ENCODE data around the gene NR5A2.

NR5A2 gene

GRCh38 chr1:200035956-200036618 lies 8.6 kb downstream of the NR5A2 start:
- DNase-seq (ENCODE audit: low read depth) = no peak

DNA sequence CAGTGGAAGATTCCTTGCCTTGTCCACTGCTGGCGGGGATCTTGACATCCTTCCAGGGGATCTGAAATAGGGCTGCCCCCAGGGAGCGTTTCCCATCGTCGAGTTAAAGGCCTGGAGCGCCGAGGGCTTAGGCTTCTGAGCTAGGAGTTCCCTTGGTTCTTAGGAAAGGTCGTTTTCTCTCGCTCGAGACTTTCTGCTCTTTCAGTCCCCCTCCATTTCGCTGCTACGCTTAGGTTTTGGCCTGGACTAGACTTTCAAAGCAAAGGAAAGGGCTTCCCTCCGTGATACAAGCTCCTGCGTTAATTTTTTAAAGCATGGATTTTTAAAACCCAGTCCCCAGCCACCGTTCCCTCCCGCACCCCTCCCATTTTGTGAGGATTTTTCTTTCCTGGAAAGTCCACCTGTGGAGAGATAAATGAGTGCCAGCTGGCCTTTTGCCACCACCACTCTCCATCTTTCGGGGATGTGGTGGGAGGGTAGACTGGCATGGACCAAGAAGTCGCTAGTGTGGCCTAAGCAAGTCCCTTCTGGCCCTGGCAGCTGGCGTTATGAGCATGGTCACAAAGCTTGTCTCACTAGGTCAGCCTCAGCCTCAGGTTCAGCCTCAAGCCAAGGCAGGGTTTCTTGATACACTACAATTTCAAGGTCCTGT lies 9.2 kb downstream of the NR5A2 start:
- no peak for DNase-seq (ENCODE audit: low read depth)

- no peak for DNase-seq (ENCODE audit: low read depth)
These were observed 10.0 kb downstream of the NR5A2 start for GRCh38 chr1:200037501-200037900.

- DNase-seq (ENCODE audit: low read depth) = no peak
These were observed 10.4 kb downstream of the NR5A2 start for GRCh38 chr1:200037904-200038303.

- no peak for DNase-seq (ENCODE audit: low read depth)
These were observed 10.9 kb downstream of the NR5A2 start for GRCh38 chr1:200038325-200038980.

DNA sequence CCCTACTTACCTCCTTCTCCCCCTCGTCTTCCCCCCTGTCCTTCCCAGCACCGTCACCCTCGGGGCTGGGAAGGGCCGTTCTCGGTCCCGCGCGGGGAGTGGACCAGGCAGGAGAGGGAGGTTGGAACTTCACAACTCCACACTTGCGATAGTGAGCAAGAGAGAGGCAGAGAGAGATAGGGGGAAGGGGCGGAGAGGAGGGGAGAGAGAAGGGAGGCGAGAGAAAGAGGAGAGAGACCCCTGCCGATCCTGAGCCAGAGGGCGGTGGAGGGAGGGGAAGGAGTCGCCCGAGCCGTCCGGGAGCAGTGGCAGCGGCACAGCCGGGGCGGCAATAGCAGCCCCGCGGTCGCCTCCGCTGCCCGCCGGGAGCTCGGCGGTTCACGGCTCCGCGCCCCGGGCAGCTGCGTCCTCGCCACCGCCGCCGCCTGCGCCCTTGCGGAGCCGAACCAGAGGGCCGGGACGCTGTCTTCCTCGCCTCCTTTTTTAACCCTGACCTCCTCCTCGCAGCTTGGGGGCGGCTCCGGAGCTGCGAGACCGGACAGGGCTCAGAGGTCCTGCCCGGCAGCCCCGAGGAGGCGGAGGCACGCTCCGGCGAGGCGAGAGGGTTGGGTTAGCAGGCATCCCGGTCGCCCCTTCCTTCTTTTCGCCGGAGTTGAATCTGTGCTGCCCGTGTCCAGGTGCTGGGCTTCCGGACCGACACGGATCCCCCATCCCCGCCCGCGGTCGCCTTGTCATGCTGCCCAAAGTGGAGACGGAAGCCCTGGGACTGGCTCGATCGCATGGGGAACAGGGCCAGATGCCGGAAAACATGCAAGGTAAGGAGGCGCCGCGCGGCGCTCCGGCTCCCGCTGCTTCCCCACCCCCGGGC lies 11.7 kb downstream of the NR5A2 start:
- peak; percentile 20 for DNase-seq (ENCODE audit: low read depth)

DNA sequence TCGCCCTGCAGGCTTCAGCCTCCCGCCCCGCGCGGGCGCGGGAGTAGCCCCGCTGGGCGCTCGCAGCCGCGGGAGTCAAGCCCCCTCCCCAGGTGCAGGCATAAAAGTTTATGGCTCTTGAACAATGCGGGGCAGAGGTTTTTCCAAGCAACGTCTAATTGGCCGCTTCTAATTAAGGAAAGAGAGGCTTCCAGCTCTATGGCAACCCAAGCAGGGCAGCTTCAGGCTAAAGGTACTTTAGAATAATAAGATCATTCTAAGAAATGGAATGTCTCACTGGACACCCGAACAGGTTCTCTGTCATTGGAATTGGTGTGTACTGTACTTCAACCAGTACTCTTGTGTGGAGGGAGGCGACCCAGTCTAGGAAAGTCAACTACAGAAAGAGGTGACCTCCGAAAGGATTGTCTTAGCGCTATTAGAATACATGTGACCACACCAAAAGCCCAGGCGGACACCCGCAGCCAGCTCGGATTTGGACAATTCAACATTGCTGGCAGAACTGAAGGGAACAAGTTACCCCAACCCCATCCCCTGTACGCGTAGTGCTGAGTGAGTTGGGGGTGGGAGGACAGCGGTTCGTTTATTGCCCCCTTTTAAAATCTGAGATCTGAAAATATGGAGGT lies 12.5 kb downstream of the NR5A2 start:
- no peak for DNase-seq (ENCODE audit: low read depth)

DNA sequence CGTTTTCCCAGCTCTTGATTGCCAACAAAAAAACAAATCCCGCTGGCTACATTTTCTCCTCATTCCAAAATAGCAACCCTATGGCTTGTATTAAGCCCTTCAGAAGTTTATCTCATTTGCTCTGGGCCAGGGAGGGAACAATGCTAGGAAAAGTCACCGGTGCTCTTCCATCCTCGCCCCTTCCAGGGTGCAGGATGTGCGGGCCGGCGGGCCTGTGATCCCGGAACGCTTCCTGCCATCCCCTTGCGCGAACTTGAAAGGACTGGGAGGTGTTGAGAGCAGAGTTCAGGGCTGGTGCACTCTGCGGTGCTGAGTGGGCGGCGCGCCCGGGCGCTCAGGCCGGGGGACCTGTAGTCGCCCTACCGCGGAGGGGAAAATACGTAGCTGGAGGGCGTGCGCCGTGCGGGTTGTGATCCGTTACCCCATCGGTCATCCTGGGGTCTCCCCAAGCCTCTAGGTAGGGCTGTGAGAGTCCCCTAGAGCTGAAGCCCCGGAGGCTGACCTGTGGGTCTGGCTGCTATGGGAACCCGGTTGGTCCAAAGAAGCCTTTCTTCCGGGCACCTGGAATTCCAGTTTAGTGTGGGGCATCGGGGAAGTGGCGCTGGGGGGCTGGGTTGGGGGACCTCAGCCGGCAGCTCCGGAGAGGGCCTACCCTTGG lies 13.1 kb downstream of the NR5A2 start:
- no peak for DNase-seq (ENCODE audit: low read depth)

- no peak for DNase-seq (ENCODE audit: low read depth)
These were observed 14.0 kb downstream of the NR5A2 start for GRCh38 chr1:200041337-200042118.

- no peak for DNase-seq (ENCODE audit: low read depth)
These were observed 14.6 kb downstream of the NR5A2 start for GRCh38 chr1:200042119-200042551.

- DNase-seq (ENCODE audit: low read depth) = no peak
These were observed 15.2 kb downstream of the NR5A2 start for GRCh38 chr1:200042552-200043335.

- no peak for DNase-seq (ENCODE audit: low read depth)
These were observed 15.8 kb downstream of the NR5A2 start for GRCh38 chr1:200043336-200043668.

GRCh38 chr1:200046115-200046514 lies 18.6 kb downstream of the NR5A2 start:
- DNase-seq (ENCODE audit: low read depth) = no peak

DNA sequence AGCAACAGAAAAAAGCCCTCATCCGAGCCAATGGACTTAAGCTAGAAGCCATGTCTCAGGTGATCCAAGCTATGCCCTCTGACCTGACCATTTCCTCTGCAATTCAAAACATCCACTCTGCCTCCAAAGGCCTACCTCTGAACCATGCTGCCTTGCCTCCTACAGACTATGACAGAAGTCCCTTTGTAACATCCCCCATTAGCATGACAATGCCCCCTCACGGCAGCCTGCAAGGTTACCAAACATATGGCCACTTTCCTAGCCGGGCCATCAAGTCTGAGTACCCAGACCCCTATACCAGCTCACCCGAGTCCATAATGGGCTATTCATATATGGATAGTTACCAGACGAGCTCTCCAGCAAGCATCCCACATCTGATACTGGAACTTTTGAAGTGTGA lies 20.7 kb downstream of the NR5A2 start:
- DNase-seq (ENCODE audit: low read depth) = no peak

DNA sequence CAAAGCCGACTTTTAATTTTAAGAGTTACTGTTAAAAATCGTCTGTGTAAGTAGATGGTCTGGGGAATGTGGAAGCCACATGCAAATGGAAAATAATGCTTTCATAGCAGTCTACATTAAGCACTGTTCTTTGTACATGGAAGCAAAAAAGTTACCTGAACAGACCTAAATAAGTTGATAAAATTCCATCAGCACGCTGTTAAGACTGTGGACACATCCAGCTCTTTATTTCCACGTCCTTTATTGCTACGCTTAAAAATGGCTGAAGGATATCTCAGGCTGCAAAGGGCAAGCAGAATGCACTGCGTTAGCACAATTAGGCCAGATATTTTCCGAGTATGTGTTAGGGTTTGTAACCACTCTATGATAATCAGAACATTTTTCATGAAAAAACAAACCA lies 22.3 kb downstream of the NR5A2 start:
- no peak for DNase-seq (ENCODE audit: low read depth)

DNA sequence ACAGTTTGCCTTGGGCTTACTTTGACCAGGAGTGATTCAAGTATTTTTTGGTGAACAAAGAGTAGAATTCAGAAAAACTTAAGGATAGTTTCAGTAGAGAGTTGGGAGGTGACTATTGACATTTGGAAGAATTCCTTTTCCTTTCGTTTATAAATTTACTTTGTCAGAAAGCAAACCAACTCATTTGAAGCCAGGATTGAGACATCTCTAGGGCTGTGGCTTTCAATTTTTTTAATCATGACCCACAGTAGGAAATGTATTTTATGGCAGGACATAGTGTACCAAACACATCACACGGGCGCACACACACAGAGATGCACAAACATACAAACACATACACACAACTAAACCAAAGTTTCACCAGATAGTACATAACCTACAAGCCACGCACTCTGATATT lies 24.1 kb downstream of the NR5A2 start:
- no peak for DNase-seq (ENCODE audit: low read depth)

DNA sequence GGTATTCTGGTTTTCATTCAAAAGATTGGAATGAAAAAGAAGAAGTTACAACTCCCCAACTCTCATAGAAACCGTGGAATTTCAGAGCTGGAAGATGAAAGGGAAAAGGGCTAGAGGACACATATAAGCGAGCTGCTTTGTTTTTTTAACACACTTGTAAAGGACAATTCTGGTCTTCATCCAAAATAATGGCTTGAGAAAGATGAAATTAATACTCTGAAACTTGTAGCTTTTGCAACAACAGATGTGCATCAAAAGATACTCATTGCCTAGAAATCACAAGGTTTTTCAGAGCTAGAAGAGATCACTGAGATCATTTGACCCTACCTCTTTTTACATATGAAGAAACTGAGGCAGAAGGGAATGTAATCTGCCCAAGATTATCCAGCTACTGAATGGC lies 25.6 kb downstream of the NR5A2 start:
- no peak for DNase-seq (ENCODE audit: low read depth)

- DNase-seq (ENCODE audit: low read depth) = no peak
These were observed 26.1 kb downstream of the NR5A2 start for GRCh38 chr1:200053646-200054045.

DNA sequence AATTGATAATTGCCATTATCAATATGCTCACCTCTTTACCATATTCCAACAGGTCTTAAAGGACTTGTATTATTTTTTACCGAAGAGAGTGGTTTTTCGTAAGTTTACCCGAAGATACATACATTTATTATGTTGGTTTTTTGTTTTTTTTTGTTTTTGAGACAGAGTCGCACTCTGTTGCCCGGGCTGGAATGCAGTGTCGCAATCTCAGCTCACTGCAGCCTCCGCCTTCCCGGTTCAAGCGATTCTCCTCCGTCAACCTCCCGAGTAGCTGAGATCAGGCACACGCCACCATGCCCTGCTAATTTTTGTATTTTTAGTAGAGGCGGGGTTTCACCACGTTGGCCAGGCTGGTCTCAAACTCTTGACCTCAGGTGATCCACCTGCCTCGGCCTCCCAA lies 30.8 kb downstream of the NR5A2 start:
- DNase-seq (ENCODE audit: low read depth) = no peak

GRCh38 chr1:200062143-200062542 lies 34.6 kb downstream of the NR5A2 start:
- no peak for DNase-seq (ENCODE audit: low read depth)
